Mucosa of descending colon (tissue), 3 donors: Measurements from ENCODE around the gene CALN1. TPM values are rescaled to one million over a fixed set of nuclear protein-coding genes. Genes with fewer than 3 reads are reported as not detected.

ENCODE experiments used
- ATAC-seq: fragments of 200-7000 bp; cut with Tn5 transposase; one replicate; pipeline ENCODE4 v1.9.1; 2020; ENCODE audit warnings: mild to moderate bottlenecking, moderate library complexity
- DNase-seq, 3 donors: peaks; one replicate each; pipeline ENCODE4 v3.0.0-alpha.2; 2020
- H3K36me3 ChIP-seq: fragments of 200-600 bp; one replicate; pipeline ENCODE4 v1.8.0; 2021; ENCODE audit warnings: low read depth, mild to moderate bottlenecking
- H3K4me1 ChIP-seq: fragments of 200-600 bp; one replicate; pipeline ENCODE4 v1.8.0; 2021; ENCODE audit warnings: low read depth, mild to moderate bottlenecking
- H3K4me3 ChIP-seq: fragments of 200-600 bp; one replicate; pipeline ENCODE4 v1.8.0; 2021; ENCODE audit warnings: mild to moderate bottlenecking
- H3K9me3 ChIP-seq: fragments of 200-600 bp; one replicate; pipeline ENCODE4 v1.8.0; 2021; ENCODE audit warnings: mild to moderate bottlenecking
- CTCF ChIP-seq: fragments of 200-600 bp; IDR thresholded peaks from one replicate; pipeline ENCODE4 v1.8.0; 2022; ENCODE audit warnings: antibody characterized with exemption, mild to moderate bottlenecking
- intact Hi-C, 2 donors: fragments of 100-400 bp; cut with DNase I in 1 of 2; cut with micrococcal nuclease in 1 of 2; formaldehyde crosslinking; loops; one replicate each; pipeline versions ENCODE4 v1.11.0 to v1.11.1; 2022; cut with DNase I, micrococcal nuclease
- total RNA-seq, 3 donors: library from RNA; stranded (reverse); fragmentation: NEBNext Ultra II Directional in 2 of 3; extraction: Animal tissue kit (Norgen Biotek cat#: 25700) in 2 of 3; gene quantifications; one replicate each; pipeline versions ENCODE4 v1.2.1 to v1.2.4, GENCODE V29; 2021 to 2023
- donor health status: DM: no; HTN: no; CAD: no; lungs with moderate emphysema.
- donor health status: DM: no; HTN: no; CAD: no.
- donor health status: DM: no; HTN: yes; CAD: no.

Gene CALN1
- total RNA-seq, 3 donors from 2014 or later, result not detected

GRCh38 chr7:72265071-72265904 lies 146.8 kb downstream of the CALN1 start:
- no peak for ATAC-seq
- Histone ChIP-seq H3K36me3 (no peaks in the 10 kb centered on the region), H3K4me1 (no peaks in the 10 kb centered on the region), H3K9me3 (no peaks in the 10 kb centered on the region), H3K4me3 (no peak overlapping the region)
- no peak for TF ChIP-seq CTCF
- no peak for DNase-seq
- intact Hi-C loops, result no loop called here

- DNase-seq, result no peak
- H3K36me3 ChIP-seq, result no peaks in the 10 kb centered on the region
- no peak for TF ChIP-seq CTCF
- no peaks in the 10 kb centered on the region for H3K4me1 ChIP-seq
- no peak overlapping the region for H3K4me3 ChIP-seq
- peaks cover 12% of the 10 kb centered on the region for H3K9me3 ChIP-seq
- no peak for ATAC-seq
- intact Hi-C loops, result no loop called here
Measured at GRCh38 chr7:72260406-72260805, 151.7 kb downstream of the CALN1 start.

GRCh38 chr7:72258074-72258473 lies 154.1 kb downstream of the CALN1 start:
- no peaks in the 10 kb centered on the region for H3K36me3 ChIP-seq
- H3K4me1 ChIP-seq, result no peaks in the 10 kb centered on the region
- H3K9me3 ChIP-seq, result peaks cover 17% of the 10 kb centered on the region
- no peak overlapping the region for H3K4me3 ChIP-seq
- no peak for DNase-seq
- TF ChIP-seq CTCF, result no peak
- intact Hi-C loops, result no loop called here
- ATAC-seq, result no peak

- intact Hi-C loops, result no loop called here
- ATAC-seq, result no peak
- H3K9me3 ChIP-seq, result peaks cover 23% of the 10 kb centered on the region
- no peak for DNase-seq
- no peak overlapping the region for H3K4me3 ChIP-seq
- H3K36me3 ChIP-seq, result no peaks in the 10 kb centered on the region
- TF ChIP-seq CTCF, result no peak
- no peaks in the 10 kb centered on the region for H3K4me1 ChIP-seq
Measured at GRCh38 chr7:72254455-72254854, 157.7 kb downstream of the CALN1 start.

- DNase-seq (no peak), ATAC-seq (no peak)
- Histone ChIP-seq H3K4me3 (no peak overlapping the region), H3K36me3 (no peaks in the 10 kb centered on the region), H3K9me3 (peaks cover 28% of the 10 kb centered on the region), H3K4me1 (no peaks in the 10 kb centered on the region)
- TF ChIP-seq CTCF, result no peak
- intact Hi-C loops, result no loop called here
Measured at GRCh38 chr7:72249106-72249505, 163.0 kb downstream of the CALN1 start.
